Dermis blood vessel endothelial cell (primary cell): ENCODE measurements around the gene ACTL8. TPM values are rescaled to one million over a fixed set of nuclear protein-coding genes. Genes with fewer than 3 reads are reported as not detected.

Experiments used
- total RNA-seq: library from RNA; depleted of rRNA; stranded (reverse); fragments of >200 nt; gene quantifications from 2 replicates; pipeline ENCODE4 v1.2.3, GENCODE V29; 2014

The ACTL8 gene
- total RNA-seq, 1 donor from 2014 or later, result not detected

Other genes starting within 250 kb of the ACTL8 start
- gene ARHGEF10L, start 215.6 kb upstream of the ACTL8 start, total RNA-seq, result 0.70 and 0.85 TPM in 2 replicates